Ascending aorta (tissue), 2 donors: ENCODE data around the gene CACFD1. TPM values are rescaled to one million over a fixed set of nuclear protein-coding genes. Genes with fewer than 3 reads are reported as not detected.
"Not testable (repeated sequence)": the region's sequence is repeated elsewhere in the genome, so short reads cannot be mapped to it uniquely, and the experiment has no call there.

Experiments used
- DNase-seq, 2 donors: peaks; one replicate each; pipeline ENCODE4 v3.0.0-alpha.2; 2019; ENCODE audit warnings: low spot score in 2 of 2
- H3K27ac ChIP-seq, 2 donors: fragments of 200-600 bp; sonication (generic); one replicate each; pipeline ENCODE4 v1.5.1; 2016 to 2017; ENCODE audit warnings: mild to moderate bottlenecking in 1 of 2
- H3K27me3 ChIP-seq: fragments of 200-600 bp; sonication (generic); one replicate; pipeline ENCODE4 v1.5.1; 2017
- H3K36me3 ChIP-seq, 2 donors: fragments of 200-600 bp; sonication (generic); one replicate each; pipeline ENCODE4 v1.5.1; 2016
- H3K4me1 ChIP-seq, 2 donors: fragments of 200-600 bp; sonication (generic); one replicate each; pipeline ENCODE4 v1.5.1; 2016 to 2017; ENCODE audit warnings: mild to moderate bottlenecking in 1 of 2
- H3K4me3 ChIP-seq, 2 donors: fragments of 200-600 bp; sonication (generic); one replicate each; pipeline ENCODE4 v1.5.1; 2016 to 2017; ENCODE audit warnings: mild to moderate bottlenecking in 1 of 2
- H3K9me3 ChIP-seq, 2 donors: fragments of 200-600 bp; sonication (generic); one replicate each; pipeline ENCODE4 v1.5.1; 2016
- CTCF ChIP-seq, 3 experiments: fragments of 200-600 bp in 2 of 3; fragments of 450-650 bp in 1 of 3; sonication (generic) in 2 of 3; IDR thresholded peaks; one replicate each; pipeline ENCODE4 v1.5.1; 2016 to 2019; ENCODE audit warnings: antibody characterized with exemption in 3 of 3, mild to moderate bottlenecking in 1 of 3, moderate library complexity in 1 of 3
- intact Hi-C: fragments of 100-400 bp; cut with DNase I; formaldehyde crosslinking; loops from one replicate; pipeline ENCODE4 v1.15.1; 2023
- total RNA-seq: library from RNA; depleted of rRNA; stranded (reverse); fragments of >200 nt; gene quantifications from one replicate; pipeline ENCODE4 v1.1.0, GENCODE V29; 2016

The CACFD1 gene
- total RNA-seq, 1 donor from 2014 or later, result 24.8 TPM

GRCh38 chr9:133449760-133450159 lies 10.0 kb upstream of the CACFD1 start:
- Histone ChIP-seq H3K27me3 (no peaks in the 10 kb centered on the region), H3K4me3 (no peak overlapping the region)
- intact Hi-C loops, result no loop called here

GRCh38 chr9:133451865-133452264 lies 7.9 kb upstream of the CACFD1 start:
- H3K4me3 ChIP-seq, H3K27me3 ChIP-seq, DNase-seq, H3K9me3 ChIP-seq, intact Hi-C loops, H3K36me3 ChIP-seq, H3K4me1 ChIP-seq, H3K27ac ChIP-seq: not testable (repeated sequence)

More at GRCh38 chr9:133449760-133450159, 10.0 kb upstream of the CACFD1 start:
- no peaks in the 10 kb centered on the region for H3K36me3 ChIP-seq
- H3K9me3 ChIP-seq, result no peaks in the 10 kb centered on the region
- no peak for TF ChIP-seq CTCF (IDR thresholded peaks at IDR 0.05)
- no peak overlapping the region for H3K27ac ChIP-seq
- H3K4me1 ChIP-seq, result no peaks in the 10 kb centered on the region
- DNase-seq, result no peak

GRCh38 chr9:133452562-133452961 lies 7.2 kb upstream of the CACFD1 start:
- no peak overlapping the region for H3K4me3 ChIP-seq
- H3K9me3 ChIP-seq, result no peaks in the 10 kb centered on the region
- no peaks in the 10 kb centered on the region for H3K36me3 ChIP-seq
- H3K27me3 ChIP-seq, result no peaks in the 10 kb centered on the region
- no peak for DNase-seq
- H3K27ac ChIP-seq, result no peak overlapping the region
- no peak for TF ChIP-seq CTCF (IDR thresholded peaks at IDR 0.05)
- no peaks in the 10 kb centered on the region for H3K4me1 ChIP-seq
- intact Hi-C loops, result no loop called here

- no peak overlapping the region for H3K4me3 ChIP-seq
- H3K9me3 ChIP-seq, result no peaks in the 10 kb centered on the region
- no peak overlapping the region for H3K27ac ChIP-seq
- DNase-seq, result no peak
- no peaks in the 10 kb centered on the region for H3K4me1 ChIP-seq
- no peak for TF ChIP-seq CTCF (IDR thresholded peaks at IDR 0.05)
- H3K36me3 ChIP-seq, result no peaks in the 10 kb centered on the region
- intact Hi-C loops, result no loop called here
- no peaks in the 10 kb centered on the region for H3K27me3 ChIP-seq
These were observed 6.1 kb upstream of the CACFD1 start for GRCh38 chr9:133453651-133454050.

GRCh38 chr9:133454325-133454724 lies 5.5 kb upstream of the CACFD1 start:
- no peaks in the 10 kb centered on the region for H3K36me3 ChIP-seq
- peaks cover 0 to 5% of the 10 kb centered on the region in 2 donors for H3K4me1 ChIP-seq
- TF ChIP-seq CTCF (IDR thresholded peaks at IDR 0.05), result no peak
- no peak for DNase-seq
- intact Hi-C loops, result no loop called here
- H3K9me3 ChIP-seq, result no peaks in the 10 kb centered on the region
- no peak overlapping the region for H3K27ac ChIP-seq
- H3K4me3 ChIP-seq, result no peak overlapping the region
- H3K27me3 ChIP-seq, result no peaks in the 10 kb centered on the region

GRCh38 chr9:133454943-133455673 lies 4.7 kb upstream of the CACFD1 start:
- Histone ChIP-seq H3K27me3 (no peaks in the 10 kb centered on the region), H3K27ac (no peak overlapping the region), H3K4me3 (no peak overlapping the region), H3K36me3 (no peaks in the 10 kb centered on the region), H3K9me3 (no peaks in the 10 kb centered on the region), H3K4me1 (peaks cover 0 to 5% of the 10 kb centered on the region in 2 donors)
- no peak for DNase-seq
- TF ChIP-seq CTCF (IDR thresholded peaks at IDR 0.05), result no peak
- intact Hi-C loops, result no loop called here
